Measurements from ENCODE around the gene SETD4.
"Not testable (repeated sequence)": the region's sequence is repeated elsewhere in the genome, so short reads cannot be mapped to it uniquely, and the experiment has no call there.

SETD4 gene

GRCh38 chr21:36060159-36060921 lies at the start of gene SETD4:
TSS of gene SETD4 (minus strand) at chr21:36060526. CDS start at chr21:36058888, 1,638 bp downstream.
- peak; percentile 89 to 91 for DNase-seq (ENCODE audit: low read depth in 2 of 2)

GRCh38 chr21:36109868-36110267 lies 49.5 kb upstream of the SETD4 start:
- no peak for DNase-seq (ENCODE audit: low read depth in 2 of 2)

- DNase-seq (ENCODE audit: low read depth in 2 of 2) = no peak
Measured at GRCh38 chr21:36105327-36105842, 45.1 kb upstream of the SETD4 start.

- peak; percentile 18 to 34 for DNase-seq (ENCODE audit: low read depth in 2 of 2)
Measured at GRCh38 chr21:36104317-36105300, 44.3 kb upstream of the SETD4 start.

GRCh38 chr21:36103434-36103833 lies 43.1 kb upstream of the SETD4 start:
- no peak for DNase-seq (ENCODE audit: low read depth in 2 of 2)

GRCh38 chr21:36100971-36101641 lies 40.8 kb upstream of the SETD4 start:
- no peak for DNase-seq (ENCODE audit: low read depth in 2 of 2)

GRCh38 chr21:36099695-36100211 lies 39.4 kb upstream of the SETD4 start:
- not testable (repeated sequence) for DNase-seq (ENCODE audit: low read depth in 2 of 2)

- no peak for DNase-seq (ENCODE audit: low read depth in 2 of 2)
Measured at GRCh38 chr21:36099000-36099399, 38.7 kb upstream of the SETD4 start.

GRCh38 chr21:36098182-36098532 lies 37.8 kb upstream of the SETD4 start:
- DNase-seq (ENCODE audit: low read depth in 2 of 2) = no peak

GRCh38 chr21:36097427-36098181 lies 37.3 kb upstream of the SETD4 start:
- DNase-seq (ENCODE audit: low read depth in 2 of 2) = no peak

GRCh38 chr21:36096398-36097290 lies 36.3 kb upstream of the SETD4 start:
- no peak for DNase-seq (ENCODE audit: low read depth in 2 of 2)

GRCh38 chr21:36093512-36093911 lies 33.2 kb upstream of the SETD4 start:
- no peak for DNase-seq (ENCODE audit: low read depth in 2 of 2)

- no peak for DNase-seq (ENCODE audit: low read depth in 2 of 2)
Measured at GRCh38 chr21:36092681-36093080, 32.4 kb upstream of the SETD4 start.

GRCh38 chr21:36089946-36090345 lies 29.6 kb upstream of the SETD4 start:
- no peak for DNase-seq (ENCODE audit: low read depth in 2 of 2)

- DNase-seq (ENCODE audit: low read depth in 2 of 2) = no peak
Measured at GRCh38 chr21:36087362-36088138, 27.2 kb upstream of the SETD4 start.

- no peak for DNase-seq (ENCODE audit: low read depth in 2 of 2)
Measured at GRCh38 chr21:36082237-36082664, 21.9 kb upstream of the SETD4 start.

GRCh38 chr21:36080386-36080785 lies 20.1 kb upstream of the SETD4 start:
- no peak for DNase-seq (ENCODE audit: low read depth in 2 of 2)

GRCh38 chr21:36079671-36080070 lies 19.3 kb upstream of the SETD4 start:
- DNase-seq (ENCODE audit: low read depth in 2 of 2) = no peak
